ENCODE measurements around the gene RHBDD1.

RHBDD1 gene

DNA sequence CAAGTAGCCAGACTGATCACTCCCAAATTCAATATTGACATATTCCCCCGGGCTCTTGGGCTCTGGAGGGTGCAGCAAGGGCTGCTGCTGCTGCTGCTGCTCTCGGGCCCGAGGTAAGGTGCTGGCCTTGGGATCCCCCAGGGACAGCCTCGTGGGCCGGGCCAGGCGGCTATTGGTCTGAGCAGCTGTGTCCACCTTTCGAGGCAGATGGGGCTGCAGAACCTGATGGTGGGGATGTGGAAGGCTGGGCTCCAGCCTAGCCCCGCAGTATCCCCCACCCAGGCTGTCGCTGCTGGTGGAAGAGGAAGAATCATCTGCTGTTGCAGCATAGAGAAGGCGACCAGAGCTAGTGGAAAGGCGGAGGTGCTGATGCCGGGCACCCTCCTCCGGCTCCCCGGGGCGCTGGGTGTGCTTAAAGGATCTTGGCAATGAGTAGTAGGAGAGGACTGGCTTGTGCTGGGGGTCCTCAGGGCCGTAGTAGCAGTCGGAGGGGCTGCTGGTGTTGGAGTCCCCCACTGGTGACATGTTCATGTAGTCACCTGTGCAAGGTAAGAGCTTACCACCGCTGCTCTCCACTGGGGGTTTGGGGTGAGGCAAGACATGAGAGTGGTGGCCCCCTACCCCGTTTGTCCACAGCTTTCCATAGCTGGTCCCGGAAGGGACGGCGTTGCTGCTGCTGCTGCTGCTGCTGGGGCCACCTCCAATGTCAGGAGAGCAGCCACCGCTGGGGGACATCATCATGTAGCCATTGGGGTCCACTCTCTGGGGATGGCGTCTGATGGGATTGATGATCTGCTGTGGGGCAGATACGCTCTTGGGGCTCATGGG, 39.6 kb upstream of the RHBDD1 start:
- peak overlapping the region; percentile 77 for H3K4me3 ChIP-seq (replicated peaks; ENCODE audit: low read depth, low read length)
- no peak for DNase-seq (ENCODE audit: extremely low read depth, low read depth)
- TF ChIP-seq, protein P1, sequence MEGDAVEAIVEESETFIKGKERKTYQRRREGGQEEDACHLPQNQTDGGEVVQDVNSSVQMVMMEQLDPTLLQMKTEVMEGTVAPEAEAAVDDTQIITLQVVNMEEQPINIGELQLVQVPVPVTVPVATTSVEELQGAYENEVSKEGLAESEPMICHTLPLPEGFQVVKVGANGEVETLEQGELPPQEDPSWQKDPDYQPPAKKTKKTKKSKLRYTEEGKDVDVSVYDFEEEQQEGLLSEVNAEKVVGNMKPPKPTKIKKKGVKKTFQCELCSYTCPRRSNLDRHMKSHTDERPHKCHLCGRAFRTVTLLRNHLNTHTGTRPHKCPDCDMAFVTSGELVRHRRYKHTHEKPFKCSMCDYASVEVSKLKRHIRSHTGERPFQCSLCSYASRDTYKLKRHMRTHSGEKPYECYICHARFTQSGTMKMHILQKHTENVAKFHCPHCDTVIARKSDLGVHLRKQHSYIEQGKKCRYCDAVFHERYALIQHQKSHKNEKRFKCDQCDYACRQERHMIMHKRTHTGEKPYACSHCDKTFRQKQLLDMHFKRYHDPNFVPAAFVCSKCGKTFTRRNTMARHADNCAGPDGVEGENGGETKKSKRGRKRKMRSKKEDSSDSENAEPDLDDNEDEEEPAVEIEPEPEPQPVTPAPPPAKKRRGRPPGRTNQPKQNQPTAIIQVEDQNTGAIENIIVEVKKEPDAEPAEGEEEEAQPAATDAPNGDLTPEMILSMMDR (IDR thresholded peaks at IDR 0.05; ENCODE audit: low read depth, low read length, missing control alignments) = no peak

DNA sequence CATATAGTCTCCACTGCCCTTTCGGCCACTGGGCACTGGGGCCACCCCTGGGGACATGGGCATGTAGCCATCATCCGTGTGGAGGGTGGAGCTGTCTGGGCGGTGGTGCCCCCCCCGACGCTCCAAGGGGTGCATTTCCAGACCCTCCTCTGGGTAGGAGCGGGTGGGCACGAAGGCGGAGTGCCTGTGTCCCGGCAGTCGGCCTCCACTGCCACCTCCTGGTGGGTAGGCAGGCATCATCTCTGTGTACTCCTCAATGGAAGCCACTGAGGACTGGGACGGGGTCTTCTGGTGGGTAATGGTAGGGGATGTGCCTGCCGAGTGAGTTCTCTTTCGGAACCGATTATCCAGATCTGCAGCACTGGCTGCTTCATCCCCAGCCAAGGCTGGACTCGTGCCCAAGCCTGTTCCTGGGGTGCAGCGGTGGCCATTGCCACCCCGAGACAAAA, 39.0 kb upstream of the RHBDD1 start:
- TF ChIP-seq, protein P1 (IDR thresholded peaks at IDR 0.05; ENCODE audit: low read depth, low read length, missing control alignments) = peak; percentile 47
- peak overlapping the region; percentile 77 for H3K4me3 ChIP-seq (replicated peaks; ENCODE audit: low read depth, low read length)
- no peak for DNase-seq (ENCODE audit: extremely low read depth, low read depth)

DNA sequence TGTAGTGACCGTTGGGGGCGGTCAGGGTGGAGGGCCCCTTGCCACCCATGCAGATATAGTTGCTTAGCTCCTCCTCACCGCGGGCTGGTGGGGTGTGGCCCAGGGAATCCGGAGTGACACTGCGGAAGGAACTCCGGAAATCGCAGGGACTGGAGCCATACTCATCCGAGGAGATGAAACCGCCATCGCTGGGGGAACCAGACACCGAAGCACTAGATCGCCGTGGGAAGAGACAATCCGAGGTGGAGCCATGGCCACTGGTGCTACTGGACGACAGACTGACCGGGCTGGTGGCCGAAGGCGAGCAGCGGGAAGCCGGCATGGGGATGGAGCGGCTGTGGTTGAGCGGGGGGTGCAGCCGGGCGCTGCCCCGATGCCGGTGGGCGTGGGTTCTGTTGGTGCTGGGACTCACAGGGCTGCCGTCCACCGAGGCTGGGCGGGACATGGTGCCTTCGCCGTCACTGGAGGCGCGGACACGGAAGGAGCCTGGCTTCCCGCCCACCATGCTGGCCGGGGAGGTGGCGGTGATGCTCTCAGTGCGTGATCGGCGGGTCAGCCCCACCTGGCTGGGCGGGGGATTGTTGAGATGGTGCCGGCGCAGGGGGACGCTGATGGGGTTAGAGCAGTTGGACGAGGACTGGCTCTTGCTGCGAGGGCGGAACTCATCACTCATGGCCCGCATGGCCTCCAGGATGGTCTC, 38.4 kb upstream of the RHBDD1 start:
- no peak for DNase-seq (ENCODE audit: extremely low read depth, low read depth)
- TF ChIP-seq, protein P1 (IDR thresholded peaks at IDR 0.05; ENCODE audit: low read depth, low read length, missing control alignments) = no peak
- H3K4me3 ChIP-seq (replicated peaks; ENCODE audit: low read depth, low read length) = peak overlapping the region; percentile 77

DNA sequence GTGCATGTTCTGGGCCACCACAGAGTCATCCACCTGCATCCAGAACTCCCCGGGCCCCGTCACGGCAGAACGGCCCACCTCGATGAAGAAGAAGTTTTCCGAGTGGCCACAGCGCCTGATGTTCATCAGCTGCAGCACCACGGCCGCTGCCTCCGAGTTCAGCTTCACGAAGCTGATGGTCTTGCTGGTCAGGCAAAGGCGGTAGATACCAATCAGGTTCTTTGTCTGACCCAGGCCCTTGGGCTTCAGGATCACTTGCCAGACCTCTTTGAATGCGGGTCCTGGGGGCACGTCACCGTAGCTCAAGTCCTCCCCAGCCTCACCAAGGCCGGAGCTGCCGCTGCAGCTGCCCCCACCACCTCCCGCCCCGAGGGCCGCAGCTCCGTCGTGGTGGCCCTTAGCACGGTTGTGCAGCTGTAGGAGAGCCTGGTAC, 37.8 kb upstream of the RHBDD1 start:
- H3K4me3 ChIP-seq (replicated peaks; ENCODE audit: low read depth, low read length) = peak overlapping the region; percentile 77
- TF ChIP-seq, protein P1 (IDR thresholded peaks at IDR 0.05; ENCODE audit: low read depth, low read length, missing control alignments) = no peak

DNA sequence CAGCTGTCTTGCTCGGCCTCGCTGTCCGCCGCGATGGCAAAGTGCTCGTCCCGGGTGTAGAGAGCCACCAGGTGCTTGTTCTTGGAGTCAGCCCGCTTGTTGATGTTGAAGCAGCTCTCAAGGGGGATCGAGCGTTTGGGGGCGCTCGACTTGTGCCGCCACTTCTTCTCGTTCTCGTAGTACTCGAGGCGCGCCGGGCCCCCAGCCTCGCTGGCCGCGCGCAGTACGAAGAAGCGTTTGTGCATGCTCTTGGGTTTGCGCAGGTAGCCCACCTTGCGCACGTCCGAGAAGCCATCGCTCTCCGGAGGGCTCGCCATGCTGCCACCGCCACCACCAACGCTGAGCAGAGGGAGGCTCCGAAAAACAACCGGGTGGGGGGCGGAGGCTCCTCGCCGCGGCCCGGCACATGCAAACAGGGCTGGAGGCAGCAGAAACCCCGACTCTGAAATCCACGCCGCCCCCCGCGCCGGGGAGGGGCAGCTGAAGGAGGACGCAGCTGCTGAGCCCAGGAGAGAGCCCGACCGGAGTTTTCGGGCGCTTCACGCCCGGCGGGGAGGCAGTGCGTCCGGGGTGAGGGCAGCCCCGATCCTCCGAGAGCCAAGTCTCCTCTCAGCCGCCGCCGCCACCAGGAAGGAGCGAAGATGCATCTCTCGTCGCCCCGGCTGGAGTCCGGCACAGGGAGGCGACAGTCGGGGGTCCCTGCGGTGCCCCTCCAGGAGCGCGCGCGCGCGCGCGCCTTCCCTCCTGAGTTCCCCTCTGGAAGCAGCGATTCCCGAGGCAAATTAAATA, 37.2 kb upstream of the RHBDD1 start:
- no peak for DNase-seq (ENCODE audit: extremely low read depth, low read depth)
- TF ChIP-seq, protein P1 (IDR thresholded peaks at IDR 0.05; ENCODE audit: low read depth, low read length, missing control alignments) = no peak
- peak overlapping the region; percentile 77 for H3K4me3 ChIP-seq (replicated peaks; ENCODE audit: low read depth, low read length)

More for the DNA sequence above, 37.8 kb upstream of the RHBDD1 start:
- no peak for DNase-seq (ENCODE audit: extremely low read depth, low read depth)

DNA sequence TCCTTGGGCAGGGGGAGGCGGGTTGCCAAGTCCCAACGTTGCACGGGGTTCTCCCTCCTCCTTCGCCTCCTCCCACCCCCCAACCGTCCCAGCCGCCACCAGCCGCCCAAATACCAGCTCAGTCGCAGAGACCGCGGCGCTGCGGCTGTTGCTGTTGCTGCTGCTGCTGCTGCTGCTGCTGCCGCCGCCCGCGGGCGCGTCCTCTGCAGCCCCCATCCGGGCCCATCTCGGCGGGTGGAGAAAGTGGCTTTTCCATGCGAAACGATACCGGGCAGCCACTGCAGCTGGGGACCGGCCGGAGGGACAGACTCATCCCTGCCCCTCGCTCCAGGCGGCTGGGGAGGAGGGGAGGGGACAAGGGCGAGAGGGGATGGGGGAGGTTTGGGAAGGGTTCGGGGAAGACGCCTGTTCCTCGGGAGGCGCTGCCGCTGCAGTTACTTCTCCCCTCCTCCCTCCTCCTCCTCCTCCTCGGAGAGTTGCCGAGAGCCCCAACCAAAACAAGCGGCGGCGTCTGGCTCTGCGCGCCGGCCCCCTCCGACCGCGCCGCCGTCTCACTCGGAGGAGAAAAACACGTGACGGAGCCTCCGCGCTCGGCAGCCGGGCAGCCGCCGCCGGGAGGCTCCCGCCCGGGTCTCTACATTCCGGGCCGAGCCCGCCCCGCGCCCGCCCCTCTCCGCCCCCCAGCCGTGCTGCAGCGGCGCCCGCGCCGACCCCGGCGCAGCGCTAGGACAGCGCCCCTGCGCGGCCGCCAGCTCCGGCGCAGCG, 36.5 kb upstream of the RHBDD1 start, which contains the start of gene IRS1:
Gene IRS1 (minus strand): TSS at position 610 of the 765 bp plus-strand sequence. CDS start 1,082 bp downstream, outside the sequence.
- DNase-seq (ENCODE audit: extremely low read depth, low read depth) = no peak
- TF ChIP-seq, protein P1 (IDR thresholded peaks at IDR 0.05; ENCODE audit: low read depth, low read length, missing control alignments) = no peak
- peak within 1 kb of the TSS; percentile 77 for H3K4me3 ChIP-seq (replicated peaks; ENCODE audit: low read depth, low read length)

Measured in HFF-Myc (cell line).